Esophagus squamous epithelium (tissue), 4 donors: Measurements from ENCODE around the gene TMEM120B.

ENCODE experiments used
- POLR2A ChIP-seq, 4 donors: fragments of 450-650 bp; IDR thresholded peaks; one replicate each; pipeline ENCODE4 v1.6.1; 2017; ENCODE audit warnings: antibody characterized with exemption in 4 of 4, mild to moderate bottlenecking in 4 of 4, moderate library complexity in 3 of 4
- TF ChIP-seq, protein P1 (sequence below), 6 experiments: fragments of 450-650 bp in 4 of 6; fragments of 200-600 bp in 2 of 6; sonication (generic) in 2 of 6; IDR thresholded peaks; one replicate each; pipeline ENCODE4 v1.5.1; 2016 to 2019; ENCODE audit warnings: antibody characterized with exemption in 6 of 6, mild to moderate bottlenecking in 4 of 6, moderate library complexity in 4 of 6

DNA sequence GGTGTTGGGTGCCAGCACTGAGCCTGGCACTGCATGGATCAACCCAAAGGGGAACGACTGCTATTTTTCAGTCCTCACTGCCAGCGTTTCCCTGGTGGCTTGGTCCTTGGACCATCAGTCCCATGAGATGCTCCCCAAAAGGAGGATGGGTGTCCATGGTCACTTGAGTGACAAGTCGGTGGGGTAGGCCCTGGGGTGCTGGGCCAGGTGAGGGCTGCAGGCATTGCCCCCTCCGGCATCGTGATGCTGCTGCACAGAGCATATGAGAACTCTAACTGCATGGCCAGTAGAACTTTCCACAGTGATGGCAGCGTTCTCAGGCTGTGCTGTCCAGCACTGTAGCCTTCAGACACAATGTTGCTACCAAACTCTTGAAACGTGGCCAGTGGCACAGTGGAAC lies 107.5 kb downstream of the TMEM120B start:
- TF ChIP-seq, protein P1, sequence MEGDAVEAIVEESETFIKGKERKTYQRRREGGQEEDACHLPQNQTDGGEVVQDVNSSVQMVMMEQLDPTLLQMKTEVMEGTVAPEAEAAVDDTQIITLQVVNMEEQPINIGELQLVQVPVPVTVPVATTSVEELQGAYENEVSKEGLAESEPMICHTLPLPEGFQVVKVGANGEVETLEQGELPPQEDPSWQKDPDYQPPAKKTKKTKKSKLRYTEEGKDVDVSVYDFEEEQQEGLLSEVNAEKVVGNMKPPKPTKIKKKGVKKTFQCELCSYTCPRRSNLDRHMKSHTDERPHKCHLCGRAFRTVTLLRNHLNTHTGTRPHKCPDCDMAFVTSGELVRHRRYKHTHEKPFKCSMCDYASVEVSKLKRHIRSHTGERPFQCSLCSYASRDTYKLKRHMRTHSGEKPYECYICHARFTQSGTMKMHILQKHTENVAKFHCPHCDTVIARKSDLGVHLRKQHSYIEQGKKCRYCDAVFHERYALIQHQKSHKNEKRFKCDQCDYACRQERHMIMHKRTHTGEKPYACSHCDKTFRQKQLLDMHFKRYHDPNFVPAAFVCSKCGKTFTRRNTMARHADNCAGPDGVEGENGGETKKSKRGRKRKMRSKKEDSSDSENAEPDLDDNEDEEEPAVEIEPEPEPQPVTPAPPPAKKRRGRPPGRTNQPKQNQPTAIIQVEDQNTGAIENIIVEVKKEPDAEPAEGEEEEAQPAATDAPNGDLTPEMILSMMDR (IDR thresholded peaks at IDR 0.05), result no peak
- no peak for TF ChIP-seq POLR2A (IDR thresholded peaks at IDR 0.05)
